H54 (cell line): ENCODE measurements around the gene TYSND1.

ENCODE experiments used
- DNase-seq: peaks from one replicate; pipeline ENCODE4 v3.0.0; 2011; ENCODE audit warnings: low spot score, mixed read lengths; ENCODE audit not compliant: insufficient read length
- FAIRE-seq: peaks from 3 replicates; lab custom pipeline; 2011; peaks lifted over from hg19 to GRCh38; lab: Jason Lieb, UNC
- POLR2A ChIP-seq: IDR thresholded peaks from 2 replicates; pipeline ENCODE4 v1.6.1; 2011; ENCODE audit warnings: low read depth, mild to moderate bottlenecking, low read length

TYSND1 gene

GRCh38 chr10:70148516-70148915, 2.0 kb upstream of the TYSND1 start:
- no peak for TF ChIP-seq POLR2A
- DNase-seq = no peak
- no peak for FAIRE-seq

DNA sequence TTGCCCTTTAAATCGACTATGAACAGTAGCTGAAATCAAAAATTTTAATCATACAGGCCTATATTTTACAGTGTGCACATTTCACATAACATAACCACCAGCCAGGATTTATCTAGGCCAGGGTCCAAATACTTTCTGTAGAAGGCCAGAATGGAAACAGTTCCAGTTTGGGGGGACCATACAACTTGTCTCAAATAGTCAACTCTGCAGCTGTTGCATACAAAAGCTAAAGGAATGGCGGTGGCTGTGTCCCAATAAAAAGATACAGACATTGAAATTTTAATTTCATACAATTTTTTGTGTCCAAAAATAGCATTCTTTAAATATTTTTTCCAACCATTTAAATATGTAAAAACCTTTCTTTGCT, 742 bp upstream of the TYSND1 start:
- no peak for DNase-seq
- no peak for TF ChIP-seq POLR2A
- no peak for FAIRE-seq

- peak; percentile 76 for DNase-seq
- no peak for TF ChIP-seq POLR2A
- FAIRE-seq = no peak
Observed at GRCh38 chr10:70145666-70146488, 623 bp downstream of the TYSND1 start.

GRCh38 chr10:70145166-70145665, 1.3 kb downstream of the TYSND1 start:
- TF ChIP-seq POLR2A = no peak
- FAIRE-seq (no peak), DNase-seq (no peak)

- FAIRE-seq (no peak), DNase-seq (no peak)
- TF ChIP-seq POLR2A = no peak
Observed at GRCh38 chr10:70144372-70145110, 2.0 kb downstream of the TYSND1 start.

GRCh38 chr10:70142555-70142954, 3.9 kb downstream of the TYSND1 start:
- DNase-seq (no peak), FAIRE-seq (no peak)
- TF ChIP-seq POLR2A = no peak

DNA sequence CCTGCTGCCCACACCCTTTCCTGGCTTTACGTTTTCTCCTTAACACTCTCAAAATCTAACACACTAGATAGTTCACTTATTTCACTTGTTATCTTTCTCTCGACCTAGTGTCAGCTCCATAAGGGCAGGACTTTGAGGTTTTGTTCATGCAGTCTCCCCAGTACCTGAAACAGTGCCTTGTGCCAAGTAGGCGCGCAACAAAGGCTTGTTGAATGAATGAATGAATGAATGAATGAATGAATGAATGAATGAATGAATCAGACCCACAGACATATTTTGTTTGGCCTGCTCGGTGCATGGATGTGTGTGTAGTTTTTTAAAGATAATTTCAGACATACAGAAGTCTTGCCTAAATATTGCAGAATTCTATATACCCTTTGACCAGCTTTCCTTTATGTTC, 6.2 kb downstream of the TYSND1 start:
- DNase-seq (no peak), FAIRE-seq (no peak)
- TF ChIP-seq POLR2A = no peak

- DNase-seq (no peak), FAIRE-seq (no peak)
- TF ChIP-seq POLR2A = no peak
Observed at GRCh38 chr10:70139997-70140250, 6.6 kb downstream of the TYSND1 start.

GRCh38 chr10:70139151-70139996, 7.1 kb downstream of the TYSND1 start:
- FAIRE-seq (no peak), DNase-seq (no peak)
- TF ChIP-seq POLR2A = no peak

GRCh38 chr10:70137927-70138883, 8.3 kb downstream of the TYSND1 start:
- DNase-seq (no peak), FAIRE-seq (no peak)
- no peak for TF ChIP-seq POLR2A

GRCh38 chr10:70137135-70137534, 9.4 kb downstream of the TYSND1 start:
- DNase-seq (no peak), FAIRE-seq (no peak)
- no peak for TF ChIP-seq POLR2A

DNA sequence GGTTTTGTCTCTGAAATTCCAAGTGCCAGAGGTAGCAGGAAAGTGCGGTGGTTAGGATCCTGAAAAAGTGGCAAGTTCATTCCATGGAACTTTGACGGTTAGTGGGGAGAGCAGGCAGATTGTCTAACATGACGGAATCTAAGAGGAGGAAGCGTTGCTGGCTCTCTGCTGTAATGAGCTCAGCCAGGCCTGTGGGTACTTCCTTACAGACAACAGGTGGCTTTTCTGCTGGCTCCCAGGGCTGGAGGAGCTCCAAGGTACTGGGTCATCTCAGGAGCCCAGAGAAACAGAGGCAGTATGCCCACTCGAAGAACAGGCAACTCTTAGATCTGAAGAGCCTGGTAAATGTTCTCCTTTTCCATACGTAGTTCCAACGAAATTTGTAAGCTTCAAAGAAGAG, 10.8 kb downstream of the TYSND1 start:
- DNase-seq (no peak), FAIRE-seq (no peak)
- no peak for TF ChIP-seq POLR2A

DNA sequence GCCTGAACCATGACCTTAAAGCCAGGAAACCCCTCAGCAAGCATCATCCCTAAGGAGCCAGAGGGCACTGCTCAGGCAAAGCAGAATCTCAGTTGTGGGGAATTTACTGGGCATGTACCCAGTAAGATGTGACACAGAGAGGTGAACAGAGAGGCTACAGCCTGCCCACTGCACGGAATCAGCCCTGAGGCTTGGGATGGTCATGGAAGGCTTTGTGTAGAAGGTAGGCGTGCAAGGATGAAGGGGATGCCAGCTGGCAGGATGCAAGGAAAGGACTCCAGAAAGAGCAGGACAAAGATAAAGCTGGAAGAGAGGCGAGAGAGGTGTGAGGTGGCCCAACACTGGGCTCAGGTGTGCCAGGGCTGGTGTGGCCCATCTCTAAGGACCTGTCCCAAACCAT, 11.5 kb downstream of the TYSND1 start:
- TF ChIP-seq POLR2A = no peak
- DNase-seq (no peak), FAIRE-seq (no peak)
